Measurements from ENCODE around the gene FCF1.
"Not testable (repeated sequence)": the region's sequence is repeated elsewhere in the genome, so short reads cannot be mapped to it uniquely, and the experiment has no call there.

The FCF1 gene

GRCh38 chr14:74702293-74702692, 10.7 kb upstream of the FCF1 start:
- DNase-seq: no peak

GRCh38 chr14:74703043-74703442, 9.9 kb upstream of the FCF1 start:
- DNase-seq: no peak

GRCh38 chr14:74704656-74705055, 8.3 kb upstream of the FCF1 start:
- no peak for DNase-seq

GRCh38 chr14:74705613-74706500, 7.1 kb upstream of the FCF1 start:
- DNase-seq: peak; percentile 32

GRCh38 chr14:74710480-74710879, 2.5 kb upstream of the FCF1 start:
- no peak for DNase-seq

GRCh38 chr14:74711651-74712050, 1.3 kb upstream of the FCF1 start:
- no peak for DNase-seq

- DNase-seq: no peak
Observed at GRCh38 chr14:74713395-74713735, 421 bp downstream of the FCF1 start.

- DNase-seq: no peak
Observed at GRCh38 chr14:74720526-74720925, 7.6 kb downstream of the FCF1 start.

- no peak for DNase-seq
Observed at GRCh38 chr14:74723134-74723533, 10.2 kb downstream of the FCF1 start.

- DNase-seq: no peak
Observed at GRCh38 chr14:74732387-74732786, 19.4 kb downstream of the FCF1 start.

GRCh38 chr14:74733221-74733620, 20.3 kb downstream of the FCF1 start:
- DNase-seq: peak; percentile 54

GRCh38 chr14:74735125-74735524, 22.2 kb downstream of the FCF1 start:
- no peak for DNase-seq

- no peak for DNase-seq
Observed at GRCh38 chr14:74737753-74738325, 24.9 kb downstream of the FCF1 start.

- no peak for DNase-seq
Observed at GRCh38 chr14:74739293-74740030, 26.5 kb downstream of the FCF1 start.

GRCh38 chr14:74747237-74747636, 34.3 kb downstream of the FCF1 start:
- DNase-seq: no peak

- no peak for DNase-seq
Observed at GRCh38 chr14:74754157-74754556, 41.2 kb downstream of the FCF1 start.

- no peak for DNase-seq
Observed at GRCh38 chr14:74754899-74755298, 42.0 kb downstream of the FCF1 start.

- DNase-seq: no peak
Observed at GRCh38 chr14:74756326-74756725, 43.4 kb downstream of the FCF1 start.

- not testable (repeated sequence) for DNase-seq
Observed at GRCh38 chr14:74758505-74758904, 45.6 kb downstream of the FCF1 start.

- DNase-seq: peak; percentile 99
Observed at GRCh38 chr14:74762917-74763802, 50.2 kb downstream of the FCF1 start, which contains the start of gene YLPM1. YLPM1 (plus strand) TSS chr14:74763316; CDS start chr14:74763490, 174 bp downstream.

GRCh38 chr14:74763803-74764531, 51.0 kb downstream of the FCF1 start:
- DNase-seq: peak; percentile 62

- DNase-seq: no peak
Observed at GRCh38 chr14:74765721-74766120, 52.8 kb downstream of the FCF1 start.

Data from NCI-H69 (cell line).